Mammary epithelial cell (primary cell): ENCODE measurements around the gene APCDD1.

Experiments used
- EZH2 ChIP-seq: IDR thresholded peaks from 2 replicates; pipeline ENCODE4 v1.6.1; 2012; ENCODE audit warnings: low read length, inconsistent platforms, borderline replicate concordance
- TF ChIP-seq, protein P1 (sequence below), 2 donors: IDR thresholded peaks in 1 of 2; conservative IDR thresholded peaks in 1 of 2; 2 replicates each; pipeline ENCODE4 v1.5.1; 2011 to 2012; ENCODE audit warnings: inconsistent platforms in 2 of 2, low read length in 2 of 2, mild to moderate bottlenecking in 2 of 2, control low read depth in 1 of 2, low read depth in 1 of 2; ENCODE audit not compliant: insufficient read depth in 1 of 2; ENCODE audit errors: extremely low read depth in 1 of 2

- TF ChIP-seq, protein P1, sequence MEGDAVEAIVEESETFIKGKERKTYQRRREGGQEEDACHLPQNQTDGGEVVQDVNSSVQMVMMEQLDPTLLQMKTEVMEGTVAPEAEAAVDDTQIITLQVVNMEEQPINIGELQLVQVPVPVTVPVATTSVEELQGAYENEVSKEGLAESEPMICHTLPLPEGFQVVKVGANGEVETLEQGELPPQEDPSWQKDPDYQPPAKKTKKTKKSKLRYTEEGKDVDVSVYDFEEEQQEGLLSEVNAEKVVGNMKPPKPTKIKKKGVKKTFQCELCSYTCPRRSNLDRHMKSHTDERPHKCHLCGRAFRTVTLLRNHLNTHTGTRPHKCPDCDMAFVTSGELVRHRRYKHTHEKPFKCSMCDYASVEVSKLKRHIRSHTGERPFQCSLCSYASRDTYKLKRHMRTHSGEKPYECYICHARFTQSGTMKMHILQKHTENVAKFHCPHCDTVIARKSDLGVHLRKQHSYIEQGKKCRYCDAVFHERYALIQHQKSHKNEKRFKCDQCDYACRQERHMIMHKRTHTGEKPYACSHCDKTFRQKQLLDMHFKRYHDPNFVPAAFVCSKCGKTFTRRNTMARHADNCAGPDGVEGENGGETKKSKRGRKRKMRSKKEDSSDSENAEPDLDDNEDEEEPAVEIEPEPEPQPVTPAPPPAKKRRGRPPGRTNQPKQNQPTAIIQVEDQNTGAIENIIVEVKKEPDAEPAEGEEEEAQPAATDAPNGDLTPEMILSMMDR (conservative IDR thresholded peaks at IDR 0.05 in 1 of 2, IDR thresholded peaks at IDR 0.05 in 1 of 2; ENCODE audit: extremely low read depth in 1 of 2, insufficient read depth in 1 of 2, low read depth in 1 of 2, low read length in 2 of 2) = no peak
- TF ChIP-seq EZH2 = no peak
These were observed 42.8 kb downstream of the APCDD1 start for GRCh38 chr18:10497206-10497749.
